HEK293 (cell line): ENCODE data around the gene MED13L.
A peak's percentile ranks its signal among the peaks of the same experiment; 100 is the strongest.

ENCODE experiments used
- CTCF ChIA-PET: fragments of 350-600 bp; formaldehyde crosslinking; extraction: SDS; loops from one replicate; lab custom pipeline; 2021; ENCODE audit warnings: antibody characterized with exemption; lab: Yijun Ruan, JAX
- POLR2A ChIA-PET: fragments of 300-600 bp; formaldehyde crosslinking; extraction: SDS; loops from one replicate; lab custom pipeline; 2020; ENCODE audit warnings: antibody characterized with exemption, inconsistent platforms; lab: Yijun Ruan, JAX
- H3K27ac ChIP-seq: fragments of 200-500 bp; sonication (Bioruptor generic); 2 replicates; pipeline ENCODE4 v1.5.1; 2014; ENCODE audit warnings: low read depth, low read length, control low read depth, inconsistent platforms; ENCODE audit errors: extremely low read depth
- H3K36me3 ChIP-seq, 2 experiments: fragments of 200-500 bp in 1 of 2; sonication (Bioruptor generic) in 1 of 2; 1 replicate in 1 of 2; 2 replicates in 1 of 2; pipeline ENCODE4 v1.5.1; 2014 to 2017; ENCODE audit warnings: inconsistent platforms in 2 of 2, low read length in 2 of 2; ENCODE audit not compliant: control insufficient read depth in 2 of 2, insufficient read depth in 1 of 2
- H3K4me1 ChIP-seq: fragments of 200-500 bp; sonication (Bioruptor generic); 2 replicates; pipeline ENCODE4 v1.5.1; 2014; ENCODE audit warnings: mild to moderate bottlenecking, low read length, inconsistent platforms; ENCODE audit not compliant: control insufficient read depth, insufficient read depth
- H3K4me3 ChIP-seq: 2 replicates; pipeline ENCODE4 v1.5.1; 2011; ENCODE audit warnings: low read depth, mild to moderate bottlenecking, control low read depth, low read length, moderate library complexity
- H3K9me3 ChIP-seq: fragments of 200-500 bp; sonication (Bioruptor generic); 2 replicates; pipeline ENCODE4 v1.5.1; 2014; ENCODE audit warnings: low read depth, low read length, inconsistent platforms; ENCODE audit not compliant: control insufficient read depth, insufficient read depth
- AEBP2 ChIP-seq: fragments of 450-650 bp; formaldehyde crosslinking; IDR thresholded peaks from 2 replicates; pipeline ENCODE4 v1.5.1; 2016; ENCODE audit warnings: missing biosample characterization, missing genetic modification characterization, borderline replicate concordance
- ATF2 ChIP-seq: fragments of 450-650 bp; formaldehyde crosslinking; IDR thresholded peaks from 2 replicates; pipeline ENCODE4 v1.5.1; 2016; ENCODE audit warnings: missing biosample characterization, missing genetic modification characterization, low read depth
- MYNN ChIP-seq: fragments of 450-650 bp; formaldehyde crosslinking; IDR thresholded peaks from 2 replicates; pipeline ENCODE4 v1.5.1; 2016; ENCODE audit warnings: missing biosample characterization, missing genetic modification characterization, borderline replicate concordance
- OVOL3 ChIP-seq: fragments of 450-650 bp; formaldehyde crosslinking; IDR thresholded peaks from 2 replicates; pipeline ENCODE4 v1.5.1; 2016; ENCODE audit warnings: missing biosample characterization, missing genetic modification characterization
- ZBTB1 ChIP-seq: fragments of 450-650 bp; formaldehyde crosslinking; IDR thresholded peaks from 2 replicates; pipeline ENCODE4 v1.5.1; 2016; ENCODE audit warnings: missing biosample characterization, missing genetic modification characterization
- ZEB2 ChIP-seq: fragments of 450-650 bp; formaldehyde crosslinking; IDR thresholded peaks from 2 replicates; pipeline ENCODE4 v1.5.1; 2016; ENCODE audit warnings: missing biosample characterization, missing genetic modification characterization
- ZNF10 ChIP-seq: fragments of 450-650 bp; formaldehyde crosslinking; IDR thresholded peaks from 2 replicates; pipeline ENCODE4 v1.5.1; 2017; ENCODE audit warnings: missing biosample characterization, missing genetic modification characterization
- ZNF114 ChIP-seq: fragments of 450-650 bp; formaldehyde crosslinking; IDR thresholded peaks from 2 replicates; pipeline ENCODE4 v1.5.0; 2017; ENCODE audit warnings: missing biosample characterization, missing genetic modification characterization
- ZNF133 ChIP-seq: fragments of 450-650 bp; formaldehyde crosslinking; IDR thresholded peaks from 2 replicates; pipeline ENCODE4 v1.5.1; 2016; ENCODE audit warnings: missing biosample characterization, missing genetic modification characterization
- ZNF148 ChIP-seq: fragments of 450-650 bp; formaldehyde crosslinking; IDR thresholded peaks from 2 replicates; pipeline ENCODE4 v1.5.0; 2017; ENCODE audit warnings: missing biosample characterization, missing genetic modification characterization, borderline replicate concordance
- ZNF169 ChIP-seq: fragments of 450-650 bp; formaldehyde crosslinking; IDR thresholded peaks from 2 replicates; pipeline ENCODE4 v1.5.1; 2016; ENCODE audit warnings: missing biosample characterization, missing genetic modification characterization
- ZNF221 ChIP-seq: fragments of 450-650 bp; formaldehyde crosslinking; IDR thresholded peaks from 2 replicates; pipeline ENCODE4 v1.5.1; 2017; ENCODE audit warnings: missing biosample characterization, missing genetic modification characterization, borderline replicate concordance
- ZNF292 ChIP-seq: fragments of 450-650 bp; formaldehyde crosslinking; IDR thresholded peaks from 2 replicates; pipeline ENCODE4 v1.5.1; 2016; ENCODE audit warnings: low read depth, missing biosample characterization, missing genetic modification characterization, borderline replicate concordance
- ZNF335 ChIP-seq: fragments of 450-650 bp; formaldehyde crosslinking; conservative IDR thresholded peaks from 2 replicates; pipeline ENCODE4 v1.5.1; 2016; ENCODE audit warnings: missing biosample characterization, missing genetic modification characterization
- ZNF366 ChIP-seq: fragments of 450-650 bp; formaldehyde crosslinking; conservative IDR thresholded peaks from 2 replicates; pipeline ENCODE4 v1.5.1; 2016; ENCODE audit warnings: missing biosample characterization, missing genetic modification characterization
- ZNF394 ChIP-seq: fragments of 450-650 bp; formaldehyde crosslinking; IDR thresholded peaks from 2 replicates; pipeline ENCODE4 v1.5.1; 2016; ENCODE audit warnings: missing biosample characterization, missing genetic modification characterization, mild to moderate bottlenecking, moderate library complexity, borderline replicate concordance
- ZNF423 ChIP-seq: fragments of 450-650 bp; formaldehyde crosslinking; IDR thresholded peaks from 2 replicates; pipeline ENCODE4 v1.5.1; 2016; ENCODE audit warnings: missing biosample characterization, missing genetic modification characterization
- ZNF513 ChIP-seq: fragments of 450-650 bp; IDR thresholded peaks from 2 replicates; pipeline ENCODE4 v1.5.1; 2018; ENCODE audit warnings: missing biosample characterization, missing genetic modification characterization
- ZNF514 ChIP-seq: fragments of 450-650 bp; formaldehyde crosslinking; IDR thresholded peaks from 2 replicates; pipeline ENCODE4 v1.5.1; 2016; ENCODE audit warnings: missing biosample characterization, missing genetic modification characterization
- ZNF521 ChIP-seq: fragments of 450-650 bp; formaldehyde crosslinking; IDR thresholded peaks from 2 replicates; pipeline ENCODE4 v1.5.1; 2017; ENCODE audit warnings: missing biosample characterization, mild to moderate bottlenecking, missing genetic modification characterization
- ZNF530 ChIP-seq: fragments of 450-650 bp; formaldehyde crosslinking; IDR thresholded peaks from 2 replicates; pipeline ENCODE4 v1.5.1; 2016; ENCODE audit warnings: low read depth, missing biosample characterization, missing genetic modification characterization
- ZNF571 ChIP-seq: fragments of 450-650 bp; formaldehyde crosslinking; IDR thresholded peaks from 2 replicates; pipeline ENCODE4 v1.5.0; 2017; ENCODE audit warnings: missing biosample characterization, missing genetic modification characterization
- ZSCAN16 ChIP-seq: fragments of 450-650 bp; formaldehyde crosslinking; IDR thresholded peaks from 2 replicates; pipeline ENCODE4 v1.5.1; 2016; ENCODE audit warnings: missing biosample characterization, missing genetic modification characterization

Gene MED13L

GRCh38 chr12:116161588-116161987 is 115.9 kb downstream of the MED13L start (continued):
- TF ChIP-seq ZNF148 (no peak), AEBP2 (tag by site-specific recombination) (no peak), ATF2 (tag by site-specific recombination) (peak; percentile 79; the same call in 1 of the 2 replicates), ZNF513 (tag by site-specific recombination) (no peak), ZNF394 (tag by site-specific recombination) (peak; percentile 38; the same call in 1 of the 2 replicates), ZNF292 (tag by site-specific recombination) (no peak), ZEB2 (tag by site-specific recombination) (peak; percentile 54; the same call in 1 of the 2 replicates), MYNN (tag by site-specific recombination) (no peak), OVOL3 (no peak), ZNF133 (tag by site-specific recombination) (no peak), ZBTB1 (tag by site-specific recombination) (no peak), ZNF114 (tag by site-specific recombination) (no peak), ZNF366 (tag by site-specific recombination) (peak; percentile 70), ZNF169 (tag by site-specific recombination) (no peak), ZNF530 (no peak), ZNF423 (no peak), ZNF514 (no peak), ZNF521 (tag by site-specific recombination) (no peak), ZNF571 (tag by site-specific recombination) (no peak), ZSCAN16 (tag by site-specific recombination) (no peak), ZNF335 (tag by site-specific recombination) (no peak)

GRCh38 chr12:116160883-116161458 is 116.5 kb downstream of the MED13L start:
- H3K36me3 ChIP-seq: no peaks in the 10 kb centered on the region
- H3K4me1 ChIP-seq: peaks cover 52% of the 10 kb centered on the region
- H3K9me3 ChIP-seq: no peaks in the 10 kb centered on the region
- peak overlapping the region; percentile 51 for H3K27ac ChIP-seq
- CTCF ChIA-PET: interaction anchor here (0.7 kb wide), 2 partner anchors 14 to 82 kb away, joined by 3 read pairs; no protein-coding TSS in a partner anchor
- H3K4me3 ChIP-seq: no peak overlapping the region
- TF ChIP-seq ZNF10 (tag by site-specific recombination) (peak; percentile 61; the same call in 1 of the 2 replicates), ZNF221 (no peak)
- POLR2A ChIA-PET: no interaction called here
